HG03103 (cell line): ENCODE data around the gene PYGO1.
"Not testable (repeated sequence)": the region's sequence is repeated elsewhere in the genome, so short reads cannot be mapped to it uniquely, and the experiment has no call there.

ENCODE experiments used
- ATAC-seq: cut with Tn5 transposase; IDR thresholded peaks from one replicate; pipeline ENCODE4 v1.9.1; 2021; ENCODE audit warnings: low read depth; ENCODE audit not compliant: unreplicated experiment

Gene PYGO1

GRCh38 chr15:55513621-55514413 is 74.3 kb downstream of the PYGO1 start:
- not testable (repeated sequence) for ATAC-seq

GRCh38 chr15:55513152-55513551 is 75.0 kb downstream of the PYGO1 start:
- ATAC-seq: no peak

GRCh38 chr15:55507567-55507966 is 80.6 kb downstream of the PYGO1 start:
- ATAC-seq: no peak

- not testable (repeated sequence) for ATAC-seq
Observed at GRCh38 chr15:55505407-55505806, 82.7 kb downstream of the PYGO1 start.

GRCh38 chr15:55499151-55499550 is 89.0 kb downstream of the PYGO1 start:
- no peak for ATAC-seq

- peak; percentile 97 for ATAC-seq
Observed at GRCh38 chr15:55498109-55498938, 89.8 kb downstream of the PYGO1 start.

GRCh38 chr15:55496716-55497115 is 91.4 kb downstream of the PYGO1 start:
- ATAC-seq: no peak

- ATAC-seq: no peak
Observed at GRCh38 chr15:55494931-55495330, 93.2 kb downstream of the PYGO1 start.

- ATAC-seq: not testable (repeated sequence)
Observed at GRCh38 chr15:55488952-55489600, 99.1 kb downstream of the PYGO1 start.
